ENCODE measurements around the gene COX19.

Gene COX19

DNA sequence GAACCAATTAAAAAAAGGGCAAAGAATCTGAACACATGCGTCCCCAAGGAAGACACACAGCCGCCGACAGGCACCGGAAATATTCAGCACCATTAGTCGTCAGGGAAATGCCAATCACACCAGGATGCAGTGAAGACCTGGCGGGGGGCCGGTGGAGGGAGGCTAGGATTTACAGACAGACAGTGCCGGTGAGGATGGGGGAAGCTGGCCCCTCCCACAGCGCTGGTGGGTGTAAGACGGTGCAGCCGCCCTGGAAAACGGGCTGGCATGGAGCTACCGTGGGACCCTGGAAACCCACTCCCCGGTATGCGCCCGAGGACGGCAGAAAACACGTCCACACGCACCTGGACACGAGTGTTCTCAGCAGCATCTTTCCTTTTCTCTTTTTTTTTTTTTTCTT, 16.1 kb downstream of the COX19 start:
- DNase-seq (ENCODE audit: extremely low read depth, insufficient read length) = no peak
- H3K4me3 ChIP-seq (replicated peaks; ENCODE audit: low read depth, low read length) = no peak overlapping the region
- TF ChIP-seq, protein P1, sequence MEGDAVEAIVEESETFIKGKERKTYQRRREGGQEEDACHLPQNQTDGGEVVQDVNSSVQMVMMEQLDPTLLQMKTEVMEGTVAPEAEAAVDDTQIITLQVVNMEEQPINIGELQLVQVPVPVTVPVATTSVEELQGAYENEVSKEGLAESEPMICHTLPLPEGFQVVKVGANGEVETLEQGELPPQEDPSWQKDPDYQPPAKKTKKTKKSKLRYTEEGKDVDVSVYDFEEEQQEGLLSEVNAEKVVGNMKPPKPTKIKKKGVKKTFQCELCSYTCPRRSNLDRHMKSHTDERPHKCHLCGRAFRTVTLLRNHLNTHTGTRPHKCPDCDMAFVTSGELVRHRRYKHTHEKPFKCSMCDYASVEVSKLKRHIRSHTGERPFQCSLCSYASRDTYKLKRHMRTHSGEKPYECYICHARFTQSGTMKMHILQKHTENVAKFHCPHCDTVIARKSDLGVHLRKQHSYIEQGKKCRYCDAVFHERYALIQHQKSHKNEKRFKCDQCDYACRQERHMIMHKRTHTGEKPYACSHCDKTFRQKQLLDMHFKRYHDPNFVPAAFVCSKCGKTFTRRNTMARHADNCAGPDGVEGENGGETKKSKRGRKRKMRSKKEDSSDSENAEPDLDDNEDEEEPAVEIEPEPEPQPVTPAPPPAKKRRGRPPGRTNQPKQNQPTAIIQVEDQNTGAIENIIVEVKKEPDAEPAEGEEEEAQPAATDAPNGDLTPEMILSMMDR (IDR thresholded peaks at IDR 0.05; ENCODE audit: insufficient read depth, low read length, poor library complexity, severe bottlenecking) = no peak

DNA sequence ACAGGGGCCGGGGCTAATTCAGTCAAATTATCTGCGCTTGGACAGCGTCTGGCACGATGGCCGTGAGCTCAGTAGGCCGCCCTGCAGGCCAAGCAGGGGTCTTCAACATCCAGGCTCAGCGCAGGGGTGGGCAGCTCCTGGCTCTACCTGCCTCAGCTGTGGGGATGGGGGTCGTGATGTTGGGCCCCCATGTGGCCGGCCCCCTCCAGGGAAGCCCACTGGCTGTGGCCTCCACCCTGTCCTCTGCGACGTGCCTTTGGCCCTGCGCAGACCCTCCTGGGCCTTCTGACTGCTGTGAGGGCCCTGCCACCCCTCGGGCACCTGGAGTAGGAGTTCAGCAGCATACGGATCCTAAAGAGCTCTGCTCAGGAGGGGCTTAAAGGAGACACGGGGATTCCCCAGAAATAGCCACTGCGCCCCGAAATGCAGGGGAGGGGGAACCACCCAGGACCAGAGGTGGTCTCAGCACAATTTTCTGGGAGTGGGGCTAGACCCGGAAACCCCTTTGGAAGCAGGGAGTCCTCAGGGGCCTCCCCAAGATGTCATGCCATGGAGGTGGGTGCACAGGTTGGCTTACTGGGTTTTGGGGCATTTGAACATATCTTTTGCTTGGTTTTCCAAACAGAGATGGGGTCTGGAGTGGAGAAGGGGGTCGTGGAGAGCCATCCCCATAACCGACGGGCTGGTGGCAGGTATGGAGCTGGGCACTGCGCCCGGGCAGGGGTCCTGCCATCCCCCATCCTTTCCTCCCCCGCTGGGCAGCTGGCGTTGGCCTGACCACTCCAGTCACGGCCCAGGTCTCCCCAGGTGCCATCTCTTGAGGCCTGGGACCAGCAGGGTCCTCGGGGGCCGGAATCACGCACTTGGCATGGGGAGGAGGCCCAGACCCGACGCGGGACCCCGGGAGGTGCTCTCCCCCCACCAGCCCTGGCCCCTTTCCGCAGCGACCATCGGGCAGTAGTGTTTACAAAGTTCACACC, 16.8 kb downstream of the COX19 start:
- Histone ChIP-seq H3K4me3 (replicated peaks; ENCODE audit: low read depth, low read length) (no peak overlapping the region), H3K27me3 (replicated peaks; ENCODE audit: control insufficient read depth, insufficient read depth, low read length) (no peaks in the 10 kb centered on the region), H3K36me3 (ENCODE audit: control insufficient read depth, insufficient read depth, low read length) (no peaks in the 10 kb centered on the region)
- TF ChIP-seq, protein P1 (IDR thresholded peaks at IDR 0.05; ENCODE audit: insufficient read depth, low read length, poor library complexity, severe bottlenecking) = no peak
- no peak for DNase-seq (ENCODE audit: extremely low read depth, insufficient read length)

More for the DNA sequence above, 16.1 kb downstream of the COX19 start:
- Histone ChIP-seq H3K27me3 (replicated peaks; ENCODE audit: control insufficient read depth, insufficient read depth, low read length) (no peaks in the 10 kb centered on the region), H3K36me3 (ENCODE audit: control insufficient read depth, insufficient read depth, low read length) (no peaks in the 10 kb centered on the region)

DNA sequence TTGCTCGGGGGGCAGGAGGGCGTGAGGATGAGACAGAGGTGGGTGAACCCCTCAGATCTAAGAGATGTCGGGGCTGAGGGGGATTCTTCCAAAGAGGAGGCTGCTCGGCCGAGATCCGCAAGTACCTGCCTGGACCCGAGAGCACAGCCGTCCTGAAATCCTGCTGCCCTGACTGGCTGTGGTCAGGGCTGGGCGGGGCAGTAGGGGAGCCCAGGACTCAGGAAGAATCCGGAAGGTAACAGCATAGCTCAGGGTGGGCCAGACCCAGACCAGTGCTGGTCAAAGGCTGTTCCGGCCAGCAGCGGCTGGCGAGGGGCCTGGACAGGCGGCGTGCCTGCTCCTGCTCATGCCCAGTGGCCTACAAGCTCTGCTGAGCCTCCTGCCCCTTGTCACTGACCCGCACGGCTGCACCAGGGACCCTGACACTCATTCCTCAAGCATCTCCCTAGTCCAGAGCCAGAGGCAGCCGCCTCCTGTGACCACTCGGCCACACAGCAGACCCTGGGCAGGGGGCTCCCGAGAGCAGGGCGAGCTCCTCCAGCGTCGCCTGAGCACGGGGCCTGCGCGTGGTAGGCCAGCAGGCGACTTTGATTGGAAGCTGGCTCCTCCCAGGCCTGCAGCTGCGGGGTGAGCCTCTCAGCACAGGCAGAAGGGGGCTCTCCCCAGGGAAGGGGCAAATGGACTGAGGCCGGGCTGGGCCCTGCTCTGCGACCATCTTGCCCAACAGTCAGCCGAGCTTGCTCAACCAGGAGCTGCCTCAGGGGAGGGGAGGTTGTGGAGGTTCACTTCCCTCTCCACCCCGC, 17.7 kb downstream of the COX19 start:
- H3K4me3 ChIP-seq (replicated peaks; ENCODE audit: low read depth, low read length) = no peak overlapping the region
- no peaks in the 10 kb centered on the region for H3K36me3 ChIP-seq (ENCODE audit: control insufficient read depth, insufficient read depth, low read length)
- TF ChIP-seq, protein P1 (IDR thresholded peaks at IDR 0.05; ENCODE audit: insufficient read depth, low read length, poor library complexity, severe bottlenecking) = no peak
- no peaks in the 10 kb centered on the region for H3K27me3 ChIP-seq (replicated peaks; ENCODE audit: control insufficient read depth, insufficient read depth, low read length)
- no peak for DNase-seq (ENCODE audit: extremely low read depth, insufficient read length)

DNA sequence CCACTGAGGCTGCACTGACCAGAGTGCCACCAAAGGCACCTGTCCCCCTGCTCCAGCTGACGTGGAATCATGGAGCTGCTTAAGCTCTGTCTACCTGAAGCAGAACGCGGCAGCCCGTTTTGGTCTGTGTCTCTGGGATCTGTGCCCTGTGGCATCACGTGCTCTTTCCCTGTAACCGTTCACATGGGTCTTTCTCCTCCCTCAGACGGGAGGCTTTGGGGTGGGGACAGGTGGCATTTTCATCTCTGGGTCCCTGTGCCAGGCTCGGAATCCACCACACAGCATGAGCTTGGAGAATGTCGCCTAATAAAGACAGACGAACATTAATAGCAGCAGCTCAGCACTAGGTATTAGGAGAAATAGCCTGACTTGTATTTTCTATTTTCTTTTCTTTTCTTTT, 19.3 kb downstream of the COX19 start:
- no peaks in the 10 kb centered on the region for H3K36me3 ChIP-seq (ENCODE audit: control insufficient read depth, insufficient read depth, low read length)
- TF ChIP-seq, protein P1 (IDR thresholded peaks at IDR 0.05; ENCODE audit: insufficient read depth, low read length, poor library complexity, severe bottlenecking) = no peak
- DNase-seq (ENCODE audit: extremely low read depth, insufficient read length) = no peak
- no peak overlapping the region for H3K4me3 ChIP-seq (replicated peaks; ENCODE audit: low read depth, low read length)
- H3K27me3 ChIP-seq (replicated peaks; ENCODE audit: control insufficient read depth, insufficient read depth, low read length) = no peaks in the 10 kb centered on the region

DNA sequence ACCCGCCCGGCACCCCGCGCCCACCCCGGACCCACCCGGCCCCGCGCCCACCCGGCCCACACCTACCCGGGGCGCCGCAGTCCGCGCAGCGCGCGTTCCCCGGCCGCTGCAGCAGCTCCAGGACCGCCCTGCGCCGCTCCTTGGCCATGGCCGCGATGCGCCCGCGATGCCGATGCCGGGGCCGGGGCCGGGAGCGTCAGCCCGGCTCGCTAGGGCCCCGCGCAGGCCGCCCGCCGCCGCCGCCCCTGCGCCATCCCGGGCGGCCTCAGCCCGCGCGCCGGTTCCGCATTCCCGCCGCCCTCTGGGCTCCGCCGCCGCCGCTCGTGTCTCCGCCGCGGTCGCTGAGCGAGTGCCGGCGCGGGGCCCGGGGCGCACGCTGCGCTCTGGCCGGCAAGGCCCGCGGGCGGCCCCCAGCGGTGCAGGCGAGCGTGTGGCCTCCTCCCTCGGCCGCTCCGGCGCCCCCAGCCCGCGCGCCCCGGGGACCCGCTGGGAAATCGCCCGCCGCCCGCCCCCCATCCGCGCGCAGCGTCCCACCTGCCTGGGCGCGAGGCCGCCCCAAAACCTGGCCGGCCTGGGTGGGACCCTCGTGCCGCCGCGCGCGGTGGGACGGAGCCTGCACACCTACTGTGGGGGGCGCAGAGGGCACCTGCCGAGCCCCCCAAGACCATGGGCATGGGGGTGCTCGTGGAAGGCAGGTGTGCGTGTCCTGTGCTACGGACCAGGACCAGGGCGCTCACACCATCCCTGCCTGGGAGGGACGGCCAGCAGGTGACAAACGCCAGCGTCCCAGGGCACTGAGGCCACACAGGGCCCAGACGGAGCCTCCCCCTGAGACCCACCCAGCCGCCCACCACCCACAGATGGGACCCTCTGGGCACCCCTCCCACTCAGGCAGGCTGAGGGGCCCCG, 20.8 kb downstream of the COX19 start, which contains the start of gene ADAP1:
Gene ADAP1, minus strand, starts transcription at position 351 of the 909 bp plus-strand sequence. Its CDS starts 203 bp downstream, at position 148.
- no peaks in the 10 kb centered on the region for H3K27me3 ChIP-seq (replicated peaks; ENCODE audit: control insufficient read depth, insufficient read depth, low read length)
- H3K36me3 ChIP-seq (ENCODE audit: control insufficient read depth, insufficient read depth, low read length) = no peaks in the 10 kb centered on the region
- peak within 1 kb of the TSS; percentile 72 for H3K4me3 ChIP-seq (replicated peaks; ENCODE audit: low read depth, low read length)
- TF ChIP-seq, protein P1 (IDR thresholded peaks at IDR 0.05; ENCODE audit: insufficient read depth, low read length, poor library complexity, severe bottlenecking) = no peak
- DNase-seq (ENCODE audit: extremely low read depth, insufficient read length) = peak; percentile 77

All from GM06990 (cell line).